Activated CD8-positive, alpha-beta memory T cell treated with anti-CD3 and anti-CD28 coated beads, Interleukin-2, amount 50 U/mL, for 1 hour (primary cell): ENCODE data around the gene RHOV.
A peak's percentile ranks its signal among the peaks of the same experiment; 100 is the strongest.

ENCODE experiments used
- DNase-seq: peaks from one replicate; pipeline ENCODE4 v3.0.0-alpha.2; 2020; ENCODE audit errors: extremely low read depth

The RHOV gene

DNA sequence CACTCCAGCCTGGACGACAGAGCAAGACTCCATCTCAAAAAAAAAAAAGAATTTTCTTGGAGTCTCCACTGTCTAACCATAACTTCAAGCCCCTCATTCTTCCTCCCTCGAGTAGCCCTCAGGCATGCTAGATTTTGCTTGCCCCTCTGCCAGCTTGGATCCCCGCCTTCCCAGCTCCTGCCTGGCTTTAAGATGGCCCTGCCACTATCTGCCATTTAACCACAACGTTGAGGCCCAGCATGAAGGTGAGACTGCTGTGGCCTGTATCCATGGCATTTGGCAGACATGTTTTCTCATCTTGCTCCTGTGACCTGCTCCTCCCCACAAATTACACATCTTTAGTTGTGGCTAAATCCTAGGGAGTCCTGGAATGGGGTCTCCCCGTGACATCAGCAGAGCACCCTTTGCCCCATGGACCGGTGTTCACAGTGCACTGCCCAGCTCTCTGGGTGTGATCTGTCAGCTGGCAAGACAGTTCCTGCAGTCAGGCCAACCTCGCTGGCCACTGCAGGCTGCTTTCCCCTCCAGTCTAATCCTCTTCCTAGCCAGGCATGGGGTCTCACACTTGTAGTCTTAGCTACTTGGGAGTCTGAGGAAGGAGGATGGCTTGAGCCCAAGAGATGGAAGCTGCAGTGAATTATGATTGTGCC lies 30.6 kb upstream of the RHOV start:
- DNase-seq, result no peak

DNA sequence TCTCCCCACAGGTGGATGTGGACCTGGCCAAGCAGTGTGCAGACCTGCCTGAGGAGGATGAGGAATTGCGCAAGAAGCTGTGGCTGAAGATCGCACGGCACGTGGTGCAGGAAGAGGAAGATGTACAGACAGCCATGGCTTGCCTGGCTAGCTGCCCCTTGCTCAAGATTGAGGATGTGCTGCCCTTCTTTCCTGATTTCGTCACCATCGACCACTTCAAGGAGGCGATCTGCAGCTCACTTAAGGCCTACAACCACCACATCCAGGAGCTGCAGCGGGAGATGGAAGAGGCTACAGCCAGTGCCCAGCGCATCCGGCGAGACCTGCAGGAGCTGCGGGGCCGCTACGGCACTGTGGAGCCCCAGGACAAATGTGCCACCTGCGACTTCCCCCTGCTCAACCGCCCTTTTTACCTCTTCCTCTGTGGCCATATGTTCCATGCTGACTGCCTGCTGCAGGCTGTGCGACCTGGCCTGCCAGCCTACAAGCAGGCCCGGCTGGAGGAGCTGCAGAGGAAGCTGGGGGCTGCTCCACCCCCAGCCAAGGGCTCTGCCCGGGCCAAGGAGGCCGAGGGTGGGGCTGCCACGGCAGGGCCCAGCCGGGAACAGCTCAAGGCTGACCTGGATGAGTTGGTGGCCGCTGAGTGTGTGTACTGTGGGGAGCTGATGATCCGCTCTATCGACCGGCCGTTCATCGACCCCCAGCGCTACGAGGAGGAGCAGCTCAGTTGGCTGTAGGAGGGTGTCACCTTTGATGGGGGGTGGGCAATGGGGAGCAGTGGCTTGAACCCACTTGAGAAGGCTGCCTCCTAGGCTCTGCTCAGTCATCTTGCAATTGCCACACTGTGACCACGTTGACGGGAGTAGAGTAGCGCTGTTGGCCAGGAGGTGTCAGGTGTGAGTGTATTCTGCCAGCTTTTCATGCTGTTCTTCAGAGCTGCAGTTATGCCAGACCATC lies 28.8 kb upstream of the RHOV start:
- no peak for DNase-seq

DNA sequence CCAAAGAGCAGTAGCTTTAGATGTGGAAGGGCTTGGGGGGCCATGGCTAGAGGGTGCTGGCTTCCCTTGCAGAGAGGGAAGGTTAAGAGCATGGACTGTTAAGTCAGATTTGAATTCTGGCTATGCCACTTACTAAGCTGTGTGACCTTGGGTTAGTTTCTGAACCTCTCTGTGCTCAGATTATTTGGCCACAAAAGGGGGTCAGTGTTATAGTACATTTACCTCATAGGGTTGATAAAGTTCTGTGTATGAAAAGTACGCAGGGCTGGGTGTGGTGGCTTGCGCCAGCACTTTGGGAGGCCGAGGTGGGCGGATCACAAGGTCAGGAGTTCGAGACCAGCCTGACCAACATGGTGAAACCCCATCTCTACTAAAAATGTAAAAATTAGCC lies 27.0 kb upstream of the RHOV start:
- DNase-seq, result no peak

DNA sequence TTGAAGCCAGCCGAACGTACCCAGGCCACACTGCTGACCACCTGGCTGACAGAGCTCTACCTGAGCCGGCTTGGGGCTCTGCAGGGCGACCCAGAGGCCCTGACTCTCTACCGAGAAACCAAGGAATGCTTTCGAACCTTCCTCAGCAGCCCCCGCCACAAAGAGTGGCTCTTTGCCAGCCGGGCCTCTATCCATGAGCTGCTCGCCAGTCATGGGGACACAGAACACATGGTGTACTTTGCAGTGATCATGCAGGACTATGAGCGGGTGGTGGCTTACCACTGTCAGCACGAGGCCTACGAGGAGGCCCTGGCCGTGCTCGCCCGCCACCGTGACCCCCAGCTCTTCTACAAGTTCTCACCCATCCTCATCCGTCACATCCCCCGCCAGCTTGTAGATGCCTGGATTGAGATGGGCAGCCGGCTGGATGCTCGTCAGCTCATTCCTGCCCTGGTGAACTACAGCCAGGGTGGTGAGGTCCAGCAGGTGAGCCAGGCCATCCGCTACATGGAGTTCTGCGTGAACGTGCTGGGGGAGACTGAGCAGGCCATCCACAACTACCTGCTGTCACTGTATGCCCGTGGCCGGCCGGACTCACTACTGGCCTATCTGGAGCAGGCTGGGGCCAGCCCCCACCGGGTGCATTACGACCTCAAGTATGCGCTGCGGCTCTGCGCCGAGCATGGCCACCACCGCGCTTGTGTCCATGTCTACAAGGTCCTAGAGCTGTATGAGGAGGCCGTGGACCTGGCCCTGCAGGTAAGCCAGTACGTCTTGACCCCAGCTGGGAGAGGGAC lies 26.4 kb upstream of the RHOV start:
- DNase-seq, result no peak

DNA sequence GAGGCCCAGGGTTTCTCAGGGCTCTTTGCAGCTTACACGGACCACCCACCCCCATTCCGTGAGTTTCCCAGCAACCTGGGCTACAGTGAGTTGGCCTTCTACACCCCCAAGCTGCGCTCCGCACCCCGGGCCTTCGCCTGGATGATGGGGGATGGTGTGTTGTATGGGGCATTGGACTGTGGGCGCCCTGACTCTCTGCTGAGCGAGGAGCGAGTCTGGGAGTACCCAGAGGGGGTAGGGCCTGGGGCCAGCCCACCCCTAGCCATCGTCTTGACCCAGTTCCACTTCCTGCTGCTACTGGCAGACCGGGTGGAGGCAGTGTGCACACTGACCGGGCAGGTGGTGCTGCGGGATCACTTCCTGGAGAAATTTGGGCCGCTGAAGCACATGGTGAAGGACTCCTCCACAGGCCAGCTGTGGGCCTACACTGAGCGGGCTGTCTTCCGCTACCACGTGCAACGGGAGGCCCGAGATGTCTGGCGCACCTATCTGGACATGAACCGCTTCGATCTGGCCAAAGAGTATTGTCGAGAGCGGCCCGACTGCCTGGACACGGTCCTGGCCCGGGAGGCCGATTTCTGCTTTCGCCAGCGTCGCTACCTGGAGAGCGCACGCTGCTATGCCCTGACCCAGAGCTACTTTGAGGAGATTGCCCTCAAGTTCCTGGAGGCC lies 25.6 kb upstream of the RHOV start:
- no peak for DNase-seq

DNA sequence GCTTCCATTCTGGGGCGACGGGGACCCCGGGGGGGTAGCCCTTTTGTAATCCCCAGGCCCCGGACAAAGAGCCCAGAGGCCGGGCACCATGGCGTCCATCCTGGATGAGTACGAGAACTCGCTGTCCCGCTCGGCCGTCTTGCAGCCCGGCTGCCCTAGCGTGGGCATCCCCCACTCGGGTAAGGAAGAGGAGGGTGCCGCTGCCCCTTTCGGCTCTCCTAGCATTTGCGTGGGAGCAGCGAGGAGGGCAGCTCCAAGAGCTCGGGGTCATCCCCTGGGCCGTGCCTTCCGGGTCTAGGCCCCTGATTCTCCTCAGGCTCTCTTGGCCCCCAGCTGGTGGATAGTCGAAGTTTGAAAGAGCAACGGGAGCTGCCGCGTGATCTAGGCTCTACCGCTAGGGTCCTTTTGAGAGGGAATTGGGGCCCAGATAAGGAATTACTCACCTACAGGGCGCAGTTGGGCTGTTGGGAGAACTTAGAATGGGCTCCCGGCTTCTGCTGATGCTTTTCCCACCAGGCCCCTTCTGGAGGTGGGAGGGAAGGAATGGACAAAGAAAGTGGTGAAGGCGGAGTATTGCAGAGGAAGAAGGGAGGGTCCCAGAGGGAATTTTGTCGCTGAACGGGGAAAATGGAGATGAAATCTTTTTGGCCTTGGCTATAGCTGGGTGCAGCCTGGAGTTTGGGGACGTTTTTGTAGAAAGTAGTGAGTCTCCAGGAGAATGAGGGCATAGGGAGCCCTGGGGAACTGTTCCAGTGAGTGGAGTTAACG lies 20.8 kb upstream of the RHOV start:
- no peak for DNase-seq

DNA sequence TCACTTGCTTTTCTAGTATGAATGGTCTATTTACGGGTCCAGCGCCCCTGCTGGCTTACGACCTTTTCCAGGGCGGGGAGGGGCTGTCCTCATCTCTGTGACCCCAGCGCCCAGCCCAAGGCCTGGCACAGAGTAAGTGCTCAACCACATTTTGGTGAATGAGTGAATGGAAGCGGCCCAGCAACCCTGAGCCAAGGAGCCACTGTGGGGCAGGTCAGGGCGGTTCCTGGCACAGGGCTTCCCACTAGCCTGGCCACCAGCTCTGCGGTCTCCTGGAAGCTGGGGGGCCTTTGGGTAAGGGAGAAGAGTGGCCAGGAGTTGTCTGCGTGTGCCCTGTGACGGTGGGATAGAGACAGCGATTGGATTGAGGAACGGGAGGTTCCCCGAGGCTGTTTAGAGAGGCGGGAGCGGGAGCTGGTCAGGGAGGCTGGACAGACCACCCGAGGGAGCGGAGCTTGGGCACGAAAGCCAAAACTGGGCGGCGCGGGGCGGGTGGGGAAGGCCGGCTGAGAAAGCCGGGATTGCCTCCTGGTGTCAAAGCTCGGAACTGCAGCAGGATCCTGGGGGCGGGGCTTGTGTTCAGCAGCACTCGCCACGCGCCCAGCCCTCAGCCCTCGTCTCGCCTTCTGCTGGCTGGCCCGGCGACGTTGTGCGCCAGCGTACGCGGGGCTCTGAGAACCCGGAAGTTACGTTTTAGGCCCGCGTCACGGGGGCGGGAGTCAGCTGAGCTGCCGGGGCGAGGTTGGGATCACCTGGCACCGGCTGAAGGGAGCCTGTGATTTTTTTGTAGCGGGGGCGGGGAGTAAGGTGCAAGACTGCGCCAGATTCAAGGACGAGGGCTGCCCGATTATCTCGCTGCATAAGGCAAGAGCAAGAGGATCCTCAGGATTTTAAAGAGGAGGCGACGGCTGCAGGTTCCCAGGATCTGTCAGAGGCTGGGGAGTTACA lies 20.0 kb upstream of the RHOV start, which contains the start of gene VPS18:
Gene VPS18, plus strand, starts transcription at position 718 of the 948 bp plus-strand sequence. CDS start 319 bp downstream, outside the sequence.
- peak; percentile 91 for DNase-seq

DNA sequence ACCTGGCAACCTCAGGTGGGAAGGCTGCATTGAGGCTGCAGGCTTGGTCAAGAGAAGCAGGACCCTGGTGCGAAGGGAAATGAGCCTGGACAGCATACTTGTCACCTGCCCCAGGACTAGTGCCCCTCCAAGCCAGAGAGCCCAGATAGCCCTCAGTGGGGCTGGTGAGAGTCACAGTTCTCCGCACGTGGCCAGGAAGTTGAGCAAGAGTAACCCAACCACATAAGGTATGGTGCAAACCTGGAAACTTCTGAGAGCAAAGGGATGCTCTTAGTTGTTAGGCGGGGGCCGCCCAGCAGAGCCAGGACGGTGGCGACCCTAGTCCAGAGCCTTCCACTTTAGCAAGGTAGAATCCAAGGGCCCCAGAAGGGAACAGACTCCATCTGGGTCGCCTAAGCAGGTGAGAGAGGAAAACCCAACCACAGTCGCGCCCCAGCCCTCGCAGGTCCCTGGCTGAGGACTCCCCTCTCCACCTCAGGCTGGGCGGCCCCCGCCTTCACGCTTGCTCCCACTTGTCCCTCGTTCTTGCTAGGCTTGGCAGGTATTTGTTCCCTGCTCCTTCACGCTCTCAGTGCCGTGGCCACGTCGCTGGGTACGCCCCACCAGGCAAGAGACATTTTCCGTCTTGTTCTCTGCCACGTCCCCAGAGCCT lies 19.1 kb upstream of the RHOV start:
- no peak for DNase-seq

GRCh38 chr15:40892447-40893012 lies 18.5 kb upstream of the RHOV start:
- no peak for DNase-seq

DNA sequence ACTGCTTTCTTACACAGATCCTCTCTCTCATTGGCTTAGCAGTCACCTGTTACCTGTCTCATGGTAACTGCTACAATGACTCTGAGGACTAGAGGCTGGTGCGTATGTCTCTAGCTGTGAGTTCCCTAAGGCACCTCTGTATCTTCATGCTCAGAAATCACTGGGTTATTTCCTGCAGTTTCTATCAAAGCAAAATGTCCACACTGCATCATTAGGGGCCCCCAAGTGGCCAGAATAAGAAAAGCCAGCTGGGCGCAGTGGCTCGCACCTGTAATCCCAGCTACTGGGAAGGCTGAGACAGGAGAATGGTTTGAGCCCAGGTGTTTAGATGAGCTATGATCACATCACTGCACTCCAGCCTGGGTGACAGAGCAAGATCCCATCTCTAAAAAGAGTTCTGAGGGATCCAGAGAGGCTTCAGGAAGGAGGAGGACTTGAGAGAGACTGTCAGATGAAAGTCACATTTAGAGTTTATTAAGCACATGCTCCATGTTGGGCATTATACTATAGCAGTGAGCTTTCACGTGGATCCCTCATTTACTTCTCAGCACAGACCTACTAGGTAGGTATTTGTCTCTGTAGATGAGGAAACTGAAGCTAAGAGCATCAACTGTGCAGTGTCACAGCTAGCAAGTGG lies 17.9 kb upstream of the RHOV start:
- DNase-seq, result no peak

DNA sequence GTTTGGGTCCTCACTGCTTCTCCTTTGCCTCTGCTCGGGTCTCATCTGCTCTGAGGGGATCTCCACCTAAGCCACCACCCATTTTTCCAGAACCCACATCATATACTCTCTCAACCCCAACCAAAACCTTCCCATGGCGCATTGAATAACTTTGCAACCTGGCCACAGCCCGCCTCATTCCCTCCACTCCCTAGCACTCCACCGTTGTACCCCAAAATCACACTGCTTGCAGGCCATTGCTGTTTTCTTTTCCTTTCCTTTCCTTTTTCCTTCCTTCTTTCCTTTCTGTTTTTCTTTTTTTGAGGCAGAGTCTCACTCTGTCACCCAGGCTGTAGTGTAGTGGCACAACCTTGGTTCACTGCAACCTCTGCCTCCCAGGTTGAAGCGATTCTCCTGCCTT lies 17.1 kb upstream of the RHOV start:
- no peak for DNase-seq

DNA sequence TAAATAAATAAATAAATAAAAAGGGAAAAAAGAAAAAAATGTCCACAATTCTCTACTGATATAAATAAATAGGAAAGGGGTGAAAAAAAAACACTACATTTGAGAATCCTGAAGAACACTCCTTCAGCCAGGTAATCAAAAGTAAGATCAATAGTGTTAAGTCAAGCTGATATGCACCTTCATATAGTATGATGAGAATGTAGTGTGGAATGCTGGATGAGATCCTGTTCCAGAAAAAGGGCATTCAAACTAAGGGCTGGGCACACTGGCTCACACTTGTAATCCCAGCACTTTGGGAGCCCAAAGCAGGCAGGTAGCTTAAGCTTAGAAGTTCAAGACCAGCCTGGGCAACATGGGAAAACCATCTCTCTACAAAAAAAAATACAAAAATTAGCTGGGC lies 15.1 kb upstream of the RHOV start:
- DNase-seq, result no peak

- DNase-seq, result no peak
Measured at GRCh38 chr15:40886586-40886985, 12.6 kb upstream of the RHOV start.

DNA sequence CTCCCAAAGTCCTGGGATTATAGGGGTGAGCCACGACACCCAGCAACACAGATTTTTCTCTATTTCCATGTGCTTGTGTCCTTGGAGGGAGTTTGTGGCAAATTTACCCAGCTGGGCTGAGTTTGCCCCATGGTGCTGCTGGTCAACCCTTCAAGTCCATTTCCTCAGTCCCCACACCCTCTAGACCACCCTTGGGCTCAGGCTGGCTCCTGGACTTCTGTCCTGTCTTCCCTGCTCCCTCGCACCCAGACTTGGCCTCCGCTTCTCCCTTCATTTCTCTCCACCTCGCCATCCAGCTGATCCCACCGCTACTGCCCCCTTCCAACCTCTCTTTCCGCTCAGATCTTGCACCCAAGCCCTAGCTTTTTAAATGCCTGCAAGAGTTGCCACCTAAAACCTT lies 7.3 kb upstream of the RHOV start:
- DNase-seq, result no peak

DNA sequence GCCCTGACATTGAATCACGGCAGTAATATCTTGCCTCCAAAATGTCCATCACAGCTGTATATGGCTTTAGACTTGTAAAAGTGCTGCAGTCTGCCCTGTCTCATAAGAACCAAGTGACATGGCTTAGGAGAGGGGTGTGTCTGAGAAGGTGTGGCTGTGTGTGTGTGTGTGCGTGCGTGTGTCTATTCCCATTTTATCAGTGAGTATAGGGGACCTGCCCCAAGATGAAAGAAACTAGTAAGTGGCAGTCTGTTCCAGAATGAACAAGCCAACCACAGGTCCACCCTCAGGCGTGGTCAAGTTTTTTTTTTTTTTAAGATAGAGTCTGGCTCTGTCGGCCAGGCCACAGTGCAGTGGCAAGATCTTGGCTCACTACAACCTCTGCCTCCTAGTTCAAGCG lies 5.6 kb upstream of the RHOV start:
- DNase-seq, result no peak

DNA sequence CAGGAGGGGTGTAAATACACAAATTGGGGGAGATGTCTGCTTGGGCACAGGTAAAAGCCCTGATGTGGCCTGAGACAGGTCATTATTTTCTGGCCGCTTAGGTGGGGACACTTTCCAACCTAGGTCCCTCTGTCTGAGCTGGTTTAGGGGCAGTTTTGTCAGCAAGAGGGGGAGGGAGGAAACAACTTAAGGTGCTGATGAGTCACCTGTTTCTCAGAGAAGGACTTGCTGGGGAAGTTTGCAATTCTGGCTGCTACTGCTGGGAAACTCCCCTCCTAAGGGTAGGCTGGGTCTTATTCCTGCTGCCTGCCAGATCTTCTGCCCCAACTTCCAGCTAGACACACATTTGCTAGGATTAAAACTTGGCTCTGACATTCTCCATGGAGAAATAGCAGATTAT lies 4.8 kb upstream of the RHOV start:
- no peak for DNase-seq

GRCh38 chr15:40877694-40878093 lies 3.7 kb upstream of the RHOV start:
- no peak for DNase-seq

GRCh38 chr15:40875991-40876730 lies 2.1 kb upstream of the RHOV start:
- no peak for DNase-seq
